RCC 7860 (cell line): ENCODE measurements around the gene RIMS1.
"Not testable (repeated sequence)": the region's sequence is repeated elsewhere in the genome, so short reads cannot be mapped to it uniquely, and the experiment has no call there.

Source experiments
- DNase-seq: peaks from one replicate; pipeline ENCODE4 v3.0.0-alpha.2; 2015; ENCODE audit warnings: low spot score
- FAIRE-seq: peaks from 2 replicates; lab custom pipeline; 2012; peaks lifted over from hg19 to GRCh38; lab: Jason Lieb, UNC

RIMS1 gene

GRCh38 chr6:71979911-71980310 is 93.6 kb downstream of the RIMS1 start:
- no peak for FAIRE-seq

GRCh38 chr6:71982389-71982788 is 96.0 kb downstream of the RIMS1 start:
- DNase-seq: no peak
- FAIRE-seq: no peak

More at GRCh38 chr6:71979911-71980310, 93.6 kb downstream of the RIMS1 start:
- no peak for DNase-seq

GRCh38 chr6:71983131-71983530 is 96.8 kb downstream of the RIMS1 start:
- FAIRE-seq (no peak), DNase-seq (no peak)

- FAIRE-seq (no peak), DNase-seq (no peak)
Measured at GRCh38 chr6:71994705-71995271, 108.4 kb downstream of the RIMS1 start.

GRCh38 chr6:71997341-71997740 is 111.0 kb downstream of the RIMS1 start:
- no peak for FAIRE-seq
- DNase-seq: no peak

- FAIRE-seq (no peak), DNase-seq (no peak)
Measured at GRCh38 chr6:72002415-72002814, 116.1 kb downstream of the RIMS1 start.

GRCh38 chr6:72006591-72006990 is 120.2 kb downstream of the RIMS1 start:
- DNase-seq, FAIRE-seq: not testable (repeated sequence)

GRCh38 chr6:72022830-72023229 is 136.5 kb downstream of the RIMS1 start:
- no peak for FAIRE-seq
- no peak for DNase-seq

- FAIRE-seq (no peak), DNase-seq (no peak)
Measured at GRCh38 chr6:72031471-72031870, 145.1 kb downstream of the RIMS1 start.

GRCh38 chr6:72032086-72032485 is 145.7 kb downstream of the RIMS1 start:
- FAIRE-seq: no peak

GRCh38 chr6:72035486-72035885 is 149.1 kb downstream of the RIMS1 start:
- FAIRE-seq: no peak
- DNase-seq: no peak

More at GRCh38 chr6:72032086-72032485, 145.7 kb downstream of the RIMS1 start:
- DNase-seq: no peak

GRCh38 chr6:72035966-72036365 is 149.6 kb downstream of the RIMS1 start:
- FAIRE-seq: no peak

GRCh38 chr6:72037006-72037405 is 150.7 kb downstream of the RIMS1 start:
- DNase-seq (no peak), FAIRE-seq (no peak)

More at GRCh38 chr6:72035966-72036365, 149.6 kb downstream of the RIMS1 start:
- no peak for DNase-seq

- DNase-seq: no peak
- no peak for FAIRE-seq
Measured at GRCh38 chr6:72040111-72040510, 153.8 kb downstream of the RIMS1 start.

- FAIRE-seq: no peak
- DNase-seq: no peak
Measured at GRCh38 chr6:72042088-72042487, 155.7 kb downstream of the RIMS1 start.

- DNase-seq (no peak), FAIRE-seq (no peak)
Measured at GRCh38 chr6:72048080-72048479, 161.7 kb downstream of the RIMS1 start.

GRCh38 chr6:72049376-72049775 is 163.0 kb downstream of the RIMS1 start:
- no peak for DNase-seq
- FAIRE-seq: no peak

GRCh38 chr6:72061286-72061685 is 174.9 kb downstream of the RIMS1 start:
- no peak for DNase-seq
- no peak for FAIRE-seq

GRCh38 chr6:72064399-72064975 is 178.1 kb downstream of the RIMS1 start:
- DNase-seq: no peak
- FAIRE-seq: no peak

GRCh38 chr6:72078096-72078495 is 191.7 kb downstream of the RIMS1 start:
- FAIRE-seq (no peak), DNase-seq (no peak)

GRCh38 chr6:72080260-72080941 is 194.1 kb downstream of the RIMS1 start:
- FAIRE-seq (no peak), DNase-seq (no peak)

GRCh38 chr6:72081871-72082270 is 195.5 kb downstream of the RIMS1 start:
- DNase-seq (no peak), FAIRE-seq (no peak)
